Omental fat pad (tissue), 4 donors: Measurements from ENCODE around the gene GALNT10. TPM values are rescaled to one million over a fixed set of nuclear protein-coding genes. Genes with fewer than 3 reads are reported as not detected.

Experiments used
- ATAC-seq: fragments of 150-250 bp; one replicate; pipeline ENCODE4 v1.9.1; 2016; ENCODE audit warnings: mild to moderate bottlenecking, moderate library complexity; ENCODE audit not compliant: low FRiP score
- DNase-seq: peaks from one replicate; pipeline ENCODE4 v3.0.0-alpha.2; 2019; ENCODE audit warnings: low spot score
- total RNA-seq, 4 donors: library from RNA; depleted of rRNA; stranded (reverse); fragments of >200 nt; gene quantifications; one replicate each; pipeline ENCODE4 v1.1.0, GENCODE V29; 2016
- TF ChIP-seq, protein P1 (sequence below), 3 donors: fragments of 450-650 bp; IDR thresholded peaks; one replicate each; pipeline ENCODE4 v1.5.1; 2016 to 2017; ENCODE audit warnings: antibody characterized with exemption in 3 of 3, mild to moderate bottlenecking in 3 of 3, moderate library complexity in 2 of 3

The GALNT10 gene
- total RNA-seq, 4 donors from 2014 or later: 21.3 to 49.7 (median 27.2) TPM

DNA sequence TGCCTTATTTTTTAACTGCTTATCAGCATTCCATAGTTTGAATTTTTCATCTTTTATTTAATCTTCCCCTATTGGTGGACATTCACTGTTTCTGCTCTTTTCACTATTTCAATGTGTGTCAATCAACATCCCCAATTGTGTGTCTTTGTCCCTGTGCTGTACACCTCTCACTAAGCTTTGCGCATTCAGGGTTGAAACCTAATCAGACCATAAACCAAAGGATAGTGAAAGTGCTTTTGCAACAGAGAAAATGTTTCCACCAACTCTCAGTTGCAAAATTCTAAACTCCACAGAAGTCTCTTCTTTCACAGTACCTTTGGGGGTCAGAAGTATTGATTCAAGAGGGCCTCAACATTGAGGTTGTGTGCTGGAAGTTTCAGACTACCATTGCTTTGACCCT, 128.2 kb downstream of the GALNT10 start:
- no peak for DNase-seq
- TF ChIP-seq, protein P1, sequence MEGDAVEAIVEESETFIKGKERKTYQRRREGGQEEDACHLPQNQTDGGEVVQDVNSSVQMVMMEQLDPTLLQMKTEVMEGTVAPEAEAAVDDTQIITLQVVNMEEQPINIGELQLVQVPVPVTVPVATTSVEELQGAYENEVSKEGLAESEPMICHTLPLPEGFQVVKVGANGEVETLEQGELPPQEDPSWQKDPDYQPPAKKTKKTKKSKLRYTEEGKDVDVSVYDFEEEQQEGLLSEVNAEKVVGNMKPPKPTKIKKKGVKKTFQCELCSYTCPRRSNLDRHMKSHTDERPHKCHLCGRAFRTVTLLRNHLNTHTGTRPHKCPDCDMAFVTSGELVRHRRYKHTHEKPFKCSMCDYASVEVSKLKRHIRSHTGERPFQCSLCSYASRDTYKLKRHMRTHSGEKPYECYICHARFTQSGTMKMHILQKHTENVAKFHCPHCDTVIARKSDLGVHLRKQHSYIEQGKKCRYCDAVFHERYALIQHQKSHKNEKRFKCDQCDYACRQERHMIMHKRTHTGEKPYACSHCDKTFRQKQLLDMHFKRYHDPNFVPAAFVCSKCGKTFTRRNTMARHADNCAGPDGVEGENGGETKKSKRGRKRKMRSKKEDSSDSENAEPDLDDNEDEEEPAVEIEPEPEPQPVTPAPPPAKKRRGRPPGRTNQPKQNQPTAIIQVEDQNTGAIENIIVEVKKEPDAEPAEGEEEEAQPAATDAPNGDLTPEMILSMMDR (IDR thresholded peaks at IDR 0.05): no peak
- ATAC-seq: no peak

DNA sequence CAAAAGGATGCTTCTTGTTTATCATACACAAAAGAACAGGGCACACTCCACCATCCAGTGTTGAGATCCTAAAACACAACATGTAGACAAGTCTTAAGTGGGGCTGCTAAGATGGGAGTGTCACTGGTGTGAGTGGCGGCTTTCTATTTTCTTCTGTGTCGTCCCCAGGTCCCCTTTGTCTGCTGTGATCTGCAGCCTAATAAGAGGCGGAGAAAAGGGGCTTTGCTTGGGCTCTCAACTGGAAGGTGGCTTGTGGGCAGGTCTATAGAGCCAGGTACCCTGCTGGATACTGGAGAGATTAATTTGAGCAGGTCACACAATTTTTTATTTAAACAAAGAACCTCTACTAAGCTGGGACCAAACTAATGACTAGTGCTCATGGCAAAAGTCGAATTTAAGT, 129.2 kb downstream of the GALNT10 start:
- TF ChIP-seq, protein P1 (IDR thresholded peaks at IDR 0.05): no peak
- ATAC-seq (no peak), DNase-seq (no peak)

DNA sequence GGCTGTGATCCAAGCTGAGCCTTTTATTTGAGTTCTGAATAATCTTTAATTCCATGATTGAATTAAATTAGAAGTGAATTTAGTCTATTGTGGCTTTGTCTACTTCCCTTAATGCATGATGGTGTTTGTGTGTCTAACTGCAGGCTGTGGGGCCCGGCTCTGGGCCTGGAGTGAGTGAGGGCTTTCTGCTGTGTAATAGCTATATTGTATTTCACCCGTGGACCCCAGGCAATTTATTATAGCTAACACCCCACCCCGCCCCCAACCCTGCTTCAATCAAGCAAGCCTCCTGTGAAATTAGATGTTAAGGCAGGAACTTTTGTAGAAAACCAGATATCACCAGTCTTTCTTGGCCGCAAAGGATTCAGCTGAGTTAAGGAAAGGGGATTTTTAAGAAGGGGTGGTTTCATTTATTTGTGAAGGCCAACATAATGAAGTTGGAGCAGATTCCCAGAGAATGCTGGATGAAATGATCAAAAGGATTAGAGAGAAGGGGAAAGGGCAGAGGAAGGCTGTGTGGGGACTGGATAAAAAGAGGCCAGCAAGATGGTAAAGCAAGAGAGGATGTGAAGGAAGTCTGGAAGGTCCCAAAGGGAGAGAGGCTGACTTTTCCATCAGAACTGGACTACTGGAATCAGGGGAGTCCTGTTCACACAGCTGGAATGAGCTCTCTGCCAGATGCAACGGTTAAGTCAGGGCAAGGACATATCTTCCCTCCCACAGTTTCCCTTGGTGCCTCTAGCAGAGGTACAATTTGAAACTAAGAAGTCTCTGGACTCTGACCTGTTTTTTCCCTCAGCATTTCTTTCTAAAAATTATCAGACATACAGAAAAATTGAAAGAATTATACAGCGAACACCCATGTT, 129.9 kb downstream of the GALNT10 start:
- ATAC-seq (no peak), DNase-seq (no peak)
- TF ChIP-seq, protein P1 (IDR thresholded peaks at IDR 0.05): no peak

DNA sequence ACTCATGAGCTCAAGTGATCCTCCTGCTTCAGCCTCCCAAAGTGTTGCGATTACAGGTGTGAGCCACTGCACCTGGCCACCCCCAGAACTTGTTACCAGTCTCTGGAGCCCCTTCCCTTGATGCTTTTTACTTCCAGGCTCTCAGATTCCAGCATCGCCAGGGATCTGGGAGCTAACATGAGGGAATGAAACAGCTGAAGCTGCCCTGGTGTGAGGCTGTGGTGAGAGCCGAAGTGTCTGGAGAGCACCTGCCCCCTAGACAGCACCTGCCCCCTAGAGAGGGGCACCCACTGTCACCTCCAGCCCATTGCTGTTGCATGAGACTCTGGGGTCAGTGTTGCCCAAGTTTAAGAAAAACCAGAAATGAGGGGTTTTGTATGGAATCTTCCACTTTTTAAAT, 131.0 kb downstream of the GALNT10 start:
- TF ChIP-seq, protein P1 (IDR thresholded peaks at IDR 0.05): no peak
- ATAC-seq (no peak), DNase-seq (no peak)

DNA sequence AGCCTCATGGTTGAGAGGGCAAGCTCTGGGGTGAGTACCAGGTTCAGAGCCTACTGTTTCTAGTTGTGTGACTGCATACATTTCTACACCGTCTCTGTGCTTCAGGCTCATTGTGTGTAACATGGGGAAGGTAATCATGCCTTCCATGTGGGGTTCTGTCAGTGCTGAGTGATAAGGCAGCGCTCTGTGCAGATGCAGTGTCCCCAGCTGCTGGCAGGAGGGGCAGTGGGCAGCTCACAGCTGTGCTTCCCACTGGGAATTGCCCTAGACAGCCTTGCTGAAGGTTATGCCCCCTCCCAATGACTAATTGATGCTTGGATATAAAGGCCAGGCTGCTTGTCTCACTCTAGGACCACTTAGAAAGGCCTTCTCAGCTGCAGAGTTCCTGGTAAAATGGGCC, 133.5 kb downstream of the GALNT10 start:
- DNase-seq (no peak), ATAC-seq (no peak)
- TF ChIP-seq, protein P1 (IDR thresholded peaks at IDR 0.05): no peak

DNA sequence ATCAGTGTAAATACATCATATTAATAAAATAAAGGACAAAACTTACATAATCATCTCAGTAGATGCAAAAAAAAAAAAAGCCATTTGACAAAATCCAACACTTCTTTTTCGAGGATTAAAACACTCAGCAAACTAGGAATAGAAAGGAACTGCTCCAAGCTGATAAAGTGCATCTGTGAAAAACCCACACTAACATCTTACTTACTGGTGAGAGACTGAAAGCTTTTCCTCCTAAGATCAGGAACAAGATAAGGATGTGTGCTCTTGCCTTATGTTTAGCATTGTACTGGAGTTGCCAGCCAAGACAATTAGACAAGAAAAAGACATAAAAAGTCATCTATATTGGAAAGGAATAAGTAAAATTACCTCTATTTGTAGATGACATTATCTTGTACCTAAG, 135.0 kb downstream of the GALNT10 start:
- TF ChIP-seq, protein P1 (IDR thresholded peaks at IDR 0.05): no peak
- ATAC-seq (no peak), DNase-seq (no peak)

DNA sequence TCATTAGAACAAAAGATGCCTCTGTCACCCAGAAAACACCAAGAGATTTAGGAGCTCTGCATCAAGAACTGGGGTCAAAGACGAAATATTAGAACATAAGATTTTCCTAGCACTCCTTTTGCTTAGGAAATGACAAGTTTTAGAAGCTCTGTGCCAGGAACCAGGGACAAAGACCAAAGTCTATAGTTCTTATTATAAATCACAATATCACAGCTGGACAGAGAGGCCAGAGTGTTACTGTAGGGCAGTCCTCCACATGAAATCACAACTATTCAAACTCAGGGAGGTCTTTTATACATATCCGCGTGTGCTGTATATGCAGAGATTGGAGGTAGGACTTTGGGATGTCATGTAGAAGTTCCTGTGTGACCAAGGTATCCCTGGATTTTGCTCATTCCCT, 138.5 kb downstream of the GALNT10 start:
- DNase-seq (no peak), ATAC-seq (no peak)
- TF ChIP-seq, protein P1 (IDR thresholded peaks at IDR 0.05): no peak
